Body of pancreas (tissue), 4 donors: ENCODE measurements around the gene CLIP1. TPM values are rescaled to one million over a fixed set of nuclear protein-coding genes. Genes with fewer than 3 reads are reported as not detected.

Experiments
- ATAC-seq: fragments of 150-250 bp; one replicate; pipeline ENCODE4 v1.9.1; 2016
- DNase-seq, 4 donors: peaks; one replicate each; pipeline ENCODE4 v3.0.0-alpha.2; 2019
- H3K27ac ChIP-seq, 4 donors: fragments of 200-600 bp; sonication (generic); 1 replicate in 3 of 4; 2 replicates in 1 of 4; pipeline versions ENCODE4 v1.5.1 to v1.6.1; 2016 to 2019; ENCODE audit warnings: mild to moderate bottlenecking in 1 of 4, mixed read lengths in 1 of 4, moderate library complexity in 1 of 4
- H3K27me3 ChIP-seq, 2 donors: fragments of 200-600 bp; sonication (generic); one replicate each; pipeline ENCODE4 v1.6.0; 2016; ENCODE audit warnings: mild to moderate bottlenecking in 1 of 2
- H3K36me3 ChIP-seq, 2 donors: fragments of 200-600 bp; sonication (generic); replicated peaks in 1 of 2; 2 replicates each; pipeline ENCODE4 v1.5.1; 2016; ENCODE audit warnings: low read depth in 2 of 2; ENCODE audit not compliant: insufficient read depth in 1 of 2
- H3K4me1 ChIP-seq: fragments of 200-600 bp; sonication (generic); one replicate; pipeline ENCODE4 v1.6.0; 2016
- H3K4me3 ChIP-seq, 2 donors: fragments of 200-600 bp; sonication (generic); 1 replicate in 1 of 2; 2 replicates in 1 of 2; pipeline ENCODE4 v1.5.1; 2016 to 2019
- H3K9me3 ChIP-seq, 3 donors: fragments of 200-600 bp; sonication (generic); 1 replicate in 2 of 3; 2 replicates in 1 of 3; pipeline ENCODE4 v1.5.1; 2016
- POLR2A ChIP-seq, 3 donors: fragments of 450-650 bp; IDR thresholded peaks; one replicate each; pipeline ENCODE4 v1.6.1; 2016; ENCODE audit warnings: antibody characterized with exemption in 3 of 3, mild to moderate bottlenecking in 2 of 3
- WGBS, 2 donors: methylation state at CpG; one replicate each; pipeline ENCODE4 v1.1.5; 2017; 5-methylcytosine and 5-hydroxymethylcytosine counted together
- intact Hi-C: fragments of 100-400 bp; cut with DNase I; formaldehyde crosslinking; loops from one replicate; pipeline ENCODE4 v1.15.1; 2023
- total RNA-seq, 2 donors: library from RNA; depleted of rRNA; stranded (reverse); fragments of >200 nt; gene quantifications; one replicate each; pipeline ENCODE4 v1.1.0, GENCODE V29; 2016
- TF ChIP-seq, protein P1 (sequence below), 7 experiments: fragments of 450-650 bp in 4 of 7; fragments of 200-600 bp in 3 of 7; sonication (generic) in 3 of 7; IDR thresholded peaks; one replicate each; pipeline ENCODE4 v1.5.1; 2016 to 2019; ENCODE audit warnings: antibody characterized with exemption in 7 of 7

The CLIP1 gene
- total RNA-seq, 2 donors from 2014 or later = 41.2 to 89.0 TPM

DNA sequence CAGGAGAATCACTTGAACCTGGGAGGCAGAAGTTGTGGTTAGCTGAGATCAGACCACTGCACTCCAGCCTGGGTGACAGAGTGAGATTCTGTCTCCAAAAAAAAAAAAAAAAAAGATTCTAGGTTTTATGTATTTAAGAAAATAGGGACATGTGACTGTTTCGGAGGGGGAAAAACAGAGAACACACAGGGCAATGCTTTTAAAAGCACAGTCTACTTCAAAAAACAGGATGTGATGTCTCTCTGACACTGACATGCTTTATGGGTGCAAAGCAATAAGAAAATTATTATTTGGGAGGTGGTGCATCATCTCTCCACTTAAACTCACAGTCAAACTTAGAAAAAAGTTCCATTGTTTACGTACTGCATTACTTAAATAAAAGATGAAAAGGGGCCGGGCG lies 28.7 kb downstream of the CLIP1 start:
- ATAC-seq (no peak), DNase-seq (no peak)
- H3K4me1 ChIP-seq = peaks cover 11% of the 10 kb centered on the region
- no peak overlapping the region for H3K27ac ChIP-seq
- H3K4me3 ChIP-seq = no peak overlapping the region
- H3K36me3 ChIP-seq = no peaks in the 10 kb centered on the region
- no peaks in the 10 kb centered on the region for H3K27me3 ChIP-seq
- 86 to 88% methylated on average over 4 of the region's 4 CpGs for WGBS, 2 donors
- intact Hi-C loops = loop anchor here (10.0 kb wide), 1 partner anchor 81 kb away; no protein-coding TSS in a partner anchor
- TF ChIP-seq POLR2A (IDR thresholded peaks at IDR 0.05) = no peak
- TF ChIP-seq, protein P1, sequence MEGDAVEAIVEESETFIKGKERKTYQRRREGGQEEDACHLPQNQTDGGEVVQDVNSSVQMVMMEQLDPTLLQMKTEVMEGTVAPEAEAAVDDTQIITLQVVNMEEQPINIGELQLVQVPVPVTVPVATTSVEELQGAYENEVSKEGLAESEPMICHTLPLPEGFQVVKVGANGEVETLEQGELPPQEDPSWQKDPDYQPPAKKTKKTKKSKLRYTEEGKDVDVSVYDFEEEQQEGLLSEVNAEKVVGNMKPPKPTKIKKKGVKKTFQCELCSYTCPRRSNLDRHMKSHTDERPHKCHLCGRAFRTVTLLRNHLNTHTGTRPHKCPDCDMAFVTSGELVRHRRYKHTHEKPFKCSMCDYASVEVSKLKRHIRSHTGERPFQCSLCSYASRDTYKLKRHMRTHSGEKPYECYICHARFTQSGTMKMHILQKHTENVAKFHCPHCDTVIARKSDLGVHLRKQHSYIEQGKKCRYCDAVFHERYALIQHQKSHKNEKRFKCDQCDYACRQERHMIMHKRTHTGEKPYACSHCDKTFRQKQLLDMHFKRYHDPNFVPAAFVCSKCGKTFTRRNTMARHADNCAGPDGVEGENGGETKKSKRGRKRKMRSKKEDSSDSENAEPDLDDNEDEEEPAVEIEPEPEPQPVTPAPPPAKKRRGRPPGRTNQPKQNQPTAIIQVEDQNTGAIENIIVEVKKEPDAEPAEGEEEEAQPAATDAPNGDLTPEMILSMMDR (IDR thresholded peaks at IDR 0.05) = no peak
- no peaks in the 10 kb centered on the region for H3K9me3 ChIP-seq

DNA sequence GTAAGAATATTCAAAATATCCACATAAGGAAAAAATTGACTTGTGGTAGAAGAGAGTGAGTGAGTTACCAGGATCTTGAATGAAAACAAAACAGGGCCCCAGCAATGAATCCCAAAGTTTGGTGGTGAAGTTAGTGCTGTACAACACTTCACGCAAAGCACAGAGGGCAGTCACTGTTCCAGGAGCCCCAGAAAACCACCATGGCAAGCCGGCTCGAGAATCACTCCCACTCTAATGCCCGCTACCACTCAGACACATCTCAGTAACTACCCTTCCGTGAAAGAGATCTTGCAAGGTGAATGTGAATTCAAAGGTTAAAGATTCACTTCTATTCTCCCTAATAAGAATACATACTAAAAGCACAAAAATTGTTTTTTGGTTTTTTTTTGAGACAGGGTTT lies 30.1 kb downstream of the CLIP1 start:
- H3K9me3 ChIP-seq = no peaks in the 10 kb centered on the region
- DNase-seq (no peak), ATAC-seq (no peak)
- TF ChIP-seq POLR2A (IDR thresholded peaks at IDR 0.05) = no peak
- TF ChIP-seq, protein P1 (IDR thresholded peaks at IDR 0.05) = no peak
- no peaks in the 10 kb centered on the region for H3K36me3 ChIP-seq
- H3K4me1 ChIP-seq = peaks cover 10% of the 10 kb centered on the region
- no peak overlapping the region for H3K4me3 ChIP-seq
- H3K27me3 ChIP-seq = no peaks in the 10 kb centered on the region
- WGBS, 2 donors = 90% methylated on average over 5 of the region's 5 CpGs
- no peak overlapping the region for H3K27ac ChIP-seq
- intact Hi-C loops = loop anchor here (10.0 kb wide), 1 partner anchor 82 kb away; no protein-coding TSS in a partner anchor

DNA sequence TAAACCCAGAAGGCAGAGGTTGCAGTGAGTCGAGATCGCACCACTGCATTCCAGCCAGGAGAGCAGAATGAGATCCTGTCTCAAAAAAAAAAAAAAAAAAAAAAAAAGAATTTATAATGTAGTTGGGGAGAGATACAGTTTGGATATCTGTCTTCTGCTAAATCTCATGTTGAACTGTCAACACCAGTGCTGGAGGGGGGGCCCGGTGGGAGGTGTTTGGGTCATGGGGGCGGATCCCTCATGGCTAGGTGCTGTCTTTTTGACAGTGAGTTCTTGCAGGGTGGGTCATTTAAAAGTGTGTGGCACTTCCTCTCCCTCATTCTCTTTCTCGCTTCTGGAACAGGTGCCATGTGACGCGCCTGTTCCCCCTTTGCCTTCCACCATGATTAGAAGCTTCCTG lies 32.8 kb downstream of the CLIP1 start:
- no peak for TF ChIP-seq POLR2A (IDR thresholded peaks at IDR 0.05)
- TF ChIP-seq, protein P1 (IDR thresholded peaks at IDR 0.05) = no peak
- Histone ChIP-seq H3K4me1 (peaks cover 8% of the 10 kb centered on the region), H3K27ac (no peak overlapping the region), H3K4me3 (no peak overlapping the region), H3K36me3 (no peaks in the 10 kb centered on the region), H3K9me3 (no peaks in the 10 kb centered on the region), H3K27me3 (no peaks in the 10 kb centered on the region)
- WGBS, 2 donors = 91 to 96% methylated on average over 7 of the region's 7 CpGs
- ATAC-seq = no peak
- intact Hi-C loops = loop anchor here (10.0 kb wide), 1 partner anchor 85 kb away; no protein-coding TSS in a partner anchor
- no peak for DNase-seq

DNA sequence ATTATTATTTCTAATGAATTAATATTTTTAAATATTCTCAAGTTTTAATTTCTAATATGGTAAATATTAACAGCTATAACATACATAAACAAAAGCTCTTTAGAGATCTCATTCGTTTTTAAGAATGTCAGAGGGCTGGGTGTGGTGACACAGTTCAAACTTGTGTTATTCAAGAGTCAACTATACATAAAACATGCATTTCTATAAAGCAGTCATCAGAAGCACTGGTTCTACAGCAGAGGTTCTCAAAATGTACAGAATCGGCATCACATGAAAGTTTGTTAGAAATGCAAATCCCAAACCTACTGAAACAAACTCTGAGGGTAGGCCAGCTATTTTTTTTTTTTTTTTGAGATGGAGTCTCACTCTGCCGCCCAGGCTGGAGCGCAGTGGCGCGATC lies 34.6 kb downstream of the CLIP1 start:
- Histone ChIP-seq H3K27me3 (no peaks in the 10 kb centered on the region), H3K4me1 (peaks cover 6% of the 10 kb centered on the region), H3K36me3 (no peaks in the 10 kb centered on the region), H3K27ac (no peak overlapping the region), H3K9me3 (no peaks in the 10 kb centered on the region), H3K4me3 (no peak overlapping the region)
- intact Hi-C loops = no loop called here
- DNase-seq (no peak), ATAC-seq (no peak)
- 91 to 93% methylated on average over 6 of the region's 6 CpGs for WGBS, 2 donors
- TF ChIP-seq, protein P1 (IDR thresholded peaks at IDR 0.05) = no peak
- TF ChIP-seq POLR2A (IDR thresholded peaks at IDR 0.05) = no peak
